Activated CD8-positive, alpha-beta memory T cell treated with anti-CD3 and anti-CD28 coated beads, Interleukin-2, amount 10 ng/mL, durations not matched to agents 7 days and 5 days (primary cell): ENCODE measurements around the gene EIPR1. TPM values are rescaled to one million over a fixed set of nuclear protein-coding genes. Genes with fewer than 3 reads are reported as not detected.

Source experiments
- ATAC-seq: fragments of 150-1000 bp; cut with Tn5 transposase; one replicate; pipeline ENCODE4 v1.10.0; 2021; ENCODE audit warnings: moderate library complexity
- CTCF ChIA-PET: fragments of 350-600 bp; sonication (Branson Sonifier 250); formaldehyde crosslinking; loops from one replicate; lab custom pipeline; 2021; ENCODE audit warnings: antibody characterized with exemption; lab: Charles Lee
- DNase-seq: peaks from one replicate; pipeline ENCODE4 v3.0.0-alpha.2; 2020
- H3K27ac Mint-ChIP-seq: one replicate; pipeline ENCODE4 v1.8.0; 2021; ENCODE audit warnings: mild to moderate bottlenecking, mixed read lengths
- H3K27me3 Mint-ChIP-seq: one replicate; pipeline ENCODE4 v1.8.0; 2021; ENCODE audit warnings: mixed read lengths
- H3K36me3 Mint-ChIP-seq: one replicate; pipeline ENCODE4 v1.8.0; 2021; ENCODE audit warnings: mild to moderate bottlenecking, mixed read lengths
- H3K4me1 Mint-ChIP-seq: one replicate; pipeline ENCODE4 v1.8.0; 2021; ENCODE audit warnings: mixed read lengths
- H3K4me3 Mint-ChIP-seq: one replicate; pipeline ENCODE4 v1.8.0; 2021; ENCODE audit warnings: mild to moderate bottlenecking, moderate library complexity, mixed read lengths
- H3K9me3 Mint-ChIP-seq: one replicate; pipeline ENCODE4 v1.8.0; 2022; ENCODE audit warnings: low read depth, mixed read lengths
- total RNA-seq, 2 experiments: library from RNA; stranded (reverse); gene quantifications; one replicate each; pipeline ENCODE4 v1.2.3, GENCODE V29; 2021

EIPR1 gene
- total RNA-seq, 2 experiments from 2014 or later, result 40.7 to 44.7 TPM

DNA sequence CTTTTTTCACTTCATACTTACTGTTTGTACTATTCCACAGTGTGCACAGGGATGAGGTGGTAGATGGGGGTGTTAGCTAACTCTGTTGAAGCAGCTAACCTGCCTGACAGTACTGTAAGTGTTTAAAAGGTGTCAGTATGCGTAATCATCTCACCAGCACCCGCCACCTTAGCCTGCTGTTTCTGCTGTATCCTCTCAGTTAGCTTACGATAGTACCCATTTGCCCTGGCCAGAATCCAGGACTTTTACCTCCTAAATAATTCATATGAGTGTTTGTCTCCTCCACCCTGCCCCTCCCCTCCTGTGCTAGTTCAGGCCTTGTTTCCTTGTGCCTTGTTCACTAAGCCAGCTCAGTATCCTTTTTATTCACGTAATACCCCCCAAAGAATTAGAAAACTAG is 36.1 kb upstream of the EIPR1 start:
- CTCF ChIA-PET, result interaction anchor here (4.6 kb wide), 1 partner anchor 11 kb away, joined by 28 read pairs; no protein-coding TSS in a partner anchor
- Mint-ChIP-seq H3K4me1 (no peaks in the 10 kb centered on the region), H3K36me3 (peaks cover 20% of the 10 kb centered on the region), H3K27me3 (no peaks in the 10 kb centered on the region), H3K27ac (no peak overlapping the region), H3K4me3 (no peak overlapping the region), H3K9me3 (no peaks in the 10 kb centered on the region)
- ATAC-seq (no peak), DNase-seq (no peak)

DNA sequence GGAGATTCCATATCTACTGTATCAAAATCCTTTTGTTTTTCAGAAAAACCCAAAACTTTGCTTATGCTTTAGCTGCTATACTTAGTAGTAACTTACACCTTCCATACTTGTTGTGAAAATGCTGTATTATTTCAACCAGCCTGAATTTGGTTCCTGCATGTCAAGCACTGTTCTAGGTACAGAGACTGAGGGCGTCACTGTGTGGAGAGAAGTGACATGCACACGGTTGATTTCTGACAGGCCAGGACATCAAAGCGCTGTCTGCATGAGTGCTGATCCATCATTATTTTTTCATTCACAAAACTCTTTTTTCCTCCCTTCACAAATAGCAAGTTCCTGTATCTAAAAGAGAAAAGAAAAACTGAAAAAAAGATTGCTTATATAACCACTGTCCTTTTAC is 33.5 kb upstream of the EIPR1 start:
- H3K27ac Mint-ChIP-seq, result no peak overlapping the region
- no peaks in the 10 kb centered on the region for H3K4me1 Mint-ChIP-seq
- no peaks in the 10 kb centered on the region for H3K27me3 Mint-ChIP-seq
- ATAC-seq, result no peak
- H3K4me3 Mint-ChIP-seq, result no peak overlapping the region
- DNase-seq, result no peak
- no peaks in the 10 kb centered on the region for H3K9me3 Mint-ChIP-seq
- peaks cover 18% of the 10 kb centered on the region for H3K36me3 Mint-ChIP-seq
- CTCF ChIA-PET, result no interaction called here

DNA sequence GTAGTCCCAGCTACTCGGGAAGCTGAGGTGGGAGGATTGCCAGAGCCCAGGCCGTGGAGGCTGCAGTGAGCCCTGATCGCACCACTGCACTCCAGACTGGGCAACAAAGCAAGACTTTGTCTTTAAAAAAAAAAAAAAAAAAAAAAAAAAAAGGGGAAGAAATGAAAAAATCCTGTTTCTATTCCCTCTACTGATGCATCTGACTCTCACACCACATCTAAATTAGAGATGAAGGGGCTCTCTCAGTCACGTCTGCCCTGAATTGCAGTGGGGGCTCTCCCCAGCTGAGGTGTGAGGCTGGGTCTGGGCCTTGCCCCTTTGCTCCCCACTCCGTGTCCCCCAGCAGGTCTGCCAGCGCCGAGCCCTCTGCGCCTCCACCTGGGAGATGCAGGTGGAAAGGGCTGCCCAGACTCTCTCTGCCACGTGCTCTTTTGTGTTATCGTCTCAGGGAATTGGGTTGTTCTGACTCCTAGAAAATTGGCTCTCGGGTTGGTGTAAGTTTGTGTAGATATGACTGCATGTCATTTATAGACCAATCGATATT is 32.1 kb upstream of the EIPR1 start:
- DNase-seq (no peak), ATAC-seq (no peak)
- H3K27me3 Mint-ChIP-seq, result no peaks in the 10 kb centered on the region
- no peak overlapping the region for H3K4me3 Mint-ChIP-seq
- H3K36me3 Mint-ChIP-seq, result peaks cover 11% of the 10 kb centered on the region
- H3K9me3 Mint-ChIP-seq, result no peaks in the 10 kb centered on the region
- CTCF ChIA-PET, result no interaction called here
- H3K27ac Mint-ChIP-seq, result no peak overlapping the region
- no peaks in the 10 kb centered on the region for H3K4me1 Mint-ChIP-seq

DNA sequence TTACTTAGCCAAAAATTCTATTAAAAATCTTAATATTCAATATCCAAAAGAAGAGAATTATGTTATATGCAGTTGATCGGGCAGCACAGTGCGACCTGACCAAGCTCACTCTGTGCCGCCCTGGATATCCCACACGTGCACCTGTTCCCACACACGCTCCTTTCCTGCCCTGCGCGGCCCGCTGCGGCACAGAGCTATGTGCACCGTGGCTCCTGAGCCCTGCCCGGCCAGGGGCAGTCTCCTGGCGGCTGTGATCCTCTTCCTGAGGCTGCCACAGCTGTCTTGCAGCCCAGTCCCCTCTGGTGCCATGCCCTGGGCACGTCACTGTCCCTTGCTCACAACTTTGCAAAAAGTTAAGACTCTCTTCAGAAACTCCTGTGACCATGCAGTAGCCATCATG is 31.2 kb upstream of the EIPR1 start:
- CTCF ChIA-PET, result no interaction called here
- H3K4me1 Mint-ChIP-seq, result no peaks in the 10 kb centered on the region
- no peak for ATAC-seq

DNA sequence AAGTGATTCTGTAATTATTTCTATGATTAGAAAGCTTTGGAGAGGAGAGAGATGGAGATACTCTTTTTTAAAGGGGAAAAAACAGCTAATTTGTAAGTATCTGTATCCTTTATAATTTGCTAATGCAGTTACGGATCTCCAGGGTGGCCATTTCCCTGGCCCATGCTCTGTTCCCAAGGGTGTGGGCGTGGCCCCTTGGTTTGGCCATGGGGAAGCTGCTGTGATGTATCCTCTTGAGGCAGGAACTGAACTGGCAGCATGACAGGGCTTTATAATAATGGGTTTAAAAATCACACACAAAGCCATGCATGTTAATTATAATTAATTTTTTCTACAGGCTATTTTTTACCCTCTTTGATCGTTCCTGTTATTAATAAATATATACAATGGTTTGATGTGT is 28.9 kb upstream of the EIPR1 start:
- H3K36me3 Mint-ChIP-seq, result peaks cover 21% of the 10 kb centered on the region
- H3K4me3 Mint-ChIP-seq, result no peak overlapping the region
- H3K27ac Mint-ChIP-seq, result no peak overlapping the region
- H3K9me3 Mint-ChIP-seq, result no peaks in the 10 kb centered on the region
- no peaks in the 10 kb centered on the region for H3K4me1 Mint-ChIP-seq
- no peak for DNase-seq
- CTCF ChIA-PET, result interaction anchor here (1.0 to 1.1 kb wide), 2 partner anchors 17 to 56 kb away, joined by 3 to 4 read pairs; no protein-coding TSS in a partner anchor
- no peaks in the 10 kb centered on the region for H3K27me3 Mint-ChIP-seq
- ATAC-seq, result no peak

More for the DNA sequence above, 31.2 kb upstream of the EIPR1 start:
- H3K27ac Mint-ChIP-seq, result no peak overlapping the region
- no peaks in the 10 kb centered on the region for H3K9me3 Mint-ChIP-seq
- no peak overlapping the region for H3K4me3 Mint-ChIP-seq
- no peaks in the 10 kb centered on the region for H3K27me3 Mint-ChIP-seq
- peaks cover 13% of the 10 kb centered on the region for H3K36me3 Mint-ChIP-seq
- no peak for DNase-seq

DNA sequence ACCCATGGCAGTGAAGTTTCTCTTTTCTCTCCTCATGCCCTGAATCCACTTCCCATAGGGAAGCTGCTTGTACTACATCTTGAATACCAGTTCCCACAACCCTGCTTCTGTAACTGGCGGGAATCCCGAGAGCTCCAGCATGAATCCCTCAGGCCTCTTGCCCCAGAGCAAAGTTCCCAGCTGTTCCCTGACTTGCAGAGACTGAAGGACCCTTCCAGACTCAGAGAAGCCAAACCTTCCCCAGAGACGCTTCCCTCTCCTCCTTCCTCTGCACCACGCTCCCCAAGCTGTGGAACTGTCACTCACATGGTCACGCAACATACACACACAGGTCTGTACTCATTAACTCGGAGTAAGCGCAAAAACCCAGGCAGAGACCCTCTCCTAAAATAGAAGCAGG is 28.3 kb upstream of the EIPR1 start:
- H3K36me3 Mint-ChIP-seq, result peaks cover 21% of the 10 kb centered on the region
- CTCF ChIA-PET, result interaction anchor here (1.1 kb wide), 1 partner anchor 18 kb away, joined by 4 read pairs; no protein-coding TSS in a partner anchor
- H3K27me3 Mint-ChIP-seq, result no peaks in the 10 kb centered on the region
- H3K4me1 Mint-ChIP-seq, result no peaks in the 10 kb centered on the region
- no peak for ATAC-seq
- DNase-seq, result no peak
- H3K4me3 Mint-ChIP-seq, result no peak overlapping the region
- no peaks in the 10 kb centered on the region for H3K9me3 Mint-ChIP-seq
- H3K27ac Mint-ChIP-seq, result no peak overlapping the region

DNA sequence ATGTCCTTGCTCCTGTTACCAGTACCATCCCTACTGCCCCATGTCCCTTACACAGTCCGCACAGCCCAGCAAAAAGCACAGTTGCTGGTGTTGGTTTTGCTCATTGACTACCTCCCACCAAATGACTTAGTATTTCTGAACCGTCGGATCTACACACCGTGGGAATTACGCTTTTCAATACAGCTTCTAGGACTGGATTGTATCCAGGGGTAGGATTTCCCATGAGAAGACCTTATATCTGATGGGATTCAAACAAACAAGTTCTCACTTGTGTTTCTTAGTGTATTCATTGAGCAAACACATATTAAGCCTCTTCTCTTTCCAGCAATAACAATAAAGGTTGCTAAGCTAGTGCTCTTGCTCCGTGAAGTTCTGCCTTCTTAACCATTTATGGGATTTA is 27.7 kb upstream of the EIPR1 start:
- no peak overlapping the region for H3K27ac Mint-ChIP-seq
- DNase-seq (no peak), ATAC-seq (no peak)
- CTCF ChIA-PET, result no interaction called here
- H3K9me3 Mint-ChIP-seq, result no peaks in the 10 kb centered on the region
- no peak overlapping the region for H3K4me3 Mint-ChIP-seq
- H3K4me1 Mint-ChIP-seq, result no peaks in the 10 kb centered on the region
- no peaks in the 10 kb centered on the region for H3K27me3 Mint-ChIP-seq
- H3K36me3 Mint-ChIP-seq, result peaks cover 21% of the 10 kb centered on the region

DNA sequence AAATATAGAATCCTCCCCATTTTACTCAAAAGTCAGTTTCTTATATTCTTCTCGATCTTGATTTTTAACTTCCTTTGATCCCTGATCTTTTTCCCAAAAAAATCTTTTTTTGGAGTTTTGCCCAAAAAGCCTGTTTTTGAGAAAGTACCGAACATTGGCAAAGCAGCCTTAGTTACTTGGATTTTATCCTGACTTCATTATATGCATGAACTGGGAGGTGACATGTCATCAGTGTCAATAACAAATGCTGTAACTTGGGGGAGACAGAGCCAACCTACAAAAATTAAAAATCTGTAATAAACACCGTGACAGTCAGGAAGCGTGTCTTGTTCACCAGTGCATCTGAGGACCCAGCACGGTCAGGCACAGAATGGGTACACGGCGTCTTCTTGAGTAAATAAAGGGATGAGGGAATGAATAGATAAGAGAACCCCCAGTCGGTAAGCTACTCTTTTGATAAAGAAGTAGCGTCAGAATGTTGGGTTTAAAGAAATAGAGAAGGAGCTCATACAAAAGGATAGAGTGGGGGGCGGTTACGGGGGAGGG is 26.8 kb upstream of the EIPR1 start:
- ATAC-seq (no peak), DNase-seq (no peak)
- no peak overlapping the region for H3K4me3 Mint-ChIP-seq
- CTCF ChIA-PET, result no interaction called here
- H3K36me3 Mint-ChIP-seq, result peaks cover 17% of the 10 kb centered on the region
- H3K4me1 Mint-ChIP-seq, result no peaks in the 10 kb centered on the region
- H3K27me3 Mint-ChIP-seq, result no peaks in the 10 kb centered on the region
- H3K27ac Mint-ChIP-seq, result no peak overlapping the region
- H3K9me3 Mint-ChIP-seq, result no peaks in the 10 kb centered on the region

DNA sequence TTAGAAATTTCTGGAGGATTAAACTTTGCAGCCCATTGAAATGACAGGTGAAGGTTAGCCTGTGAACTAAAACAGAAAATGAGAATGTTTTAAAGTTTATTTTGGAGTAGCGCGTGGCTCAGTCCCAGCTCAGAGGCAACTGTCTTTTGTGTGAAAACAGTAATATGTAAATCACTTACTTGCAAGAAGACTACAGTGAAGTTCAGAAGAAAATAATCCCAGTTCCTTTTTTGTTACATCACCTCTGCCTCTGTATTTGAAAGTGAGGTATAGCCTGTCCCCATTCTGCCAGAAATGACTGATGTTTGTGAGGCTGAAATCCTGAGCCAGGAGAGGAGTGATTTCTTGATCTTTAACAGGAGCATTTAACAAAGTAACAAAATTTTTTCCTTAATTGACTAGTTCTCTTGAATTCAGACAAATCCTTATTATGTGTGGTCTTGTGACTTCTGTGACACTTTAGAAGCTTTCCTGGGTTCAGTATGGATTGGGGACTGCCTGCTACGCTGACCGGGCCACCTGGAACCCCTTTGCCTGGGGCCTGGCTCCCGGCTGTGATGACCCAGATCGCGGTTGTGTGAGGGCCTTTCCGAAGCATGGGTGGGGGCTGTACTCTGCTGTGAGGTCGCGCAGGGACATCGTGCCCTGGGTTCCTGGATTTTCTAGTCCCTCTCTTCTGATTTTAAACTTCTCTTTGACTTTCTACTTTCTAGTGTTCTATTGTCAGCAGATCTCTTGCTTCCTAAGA is 26.1 kb upstream of the EIPR1 start:
- Mint-ChIP-seq H3K36me3 (peaks cover 19% of the 10 kb centered on the region), H3K9me3 (no peaks in the 10 kb centered on the region), H3K27ac (no peak overlapping the region), H3K4me3 (no peak overlapping the region), H3K27me3 (no peaks in the 10 kb centered on the region), H3K4me1 (no peaks in the 10 kb centered on the region)
- ATAC-seq (no peak), DNase-seq (no peak)
- CTCF ChIA-PET, result no interaction called here

DNA sequence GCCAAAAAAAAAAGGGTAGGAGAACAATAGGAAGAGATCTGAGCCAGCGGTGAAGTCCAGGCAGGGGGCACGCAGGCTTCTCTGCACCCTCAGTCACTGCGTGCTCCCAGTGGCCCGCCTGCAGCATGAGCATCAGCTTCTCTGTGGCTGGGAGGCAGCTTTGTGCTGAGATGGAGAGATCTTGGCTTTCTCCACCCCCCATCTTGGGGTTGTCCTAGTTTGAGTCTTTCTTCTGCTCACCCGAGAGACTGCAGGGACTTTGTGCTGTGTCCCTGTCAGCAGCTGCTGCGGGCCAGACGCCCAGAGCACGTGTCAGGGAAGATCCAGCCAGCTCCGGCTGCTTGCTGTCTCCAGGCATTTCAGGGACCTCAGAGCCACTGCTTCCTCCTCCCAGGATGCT is 22.2 kb upstream of the EIPR1 start:
- H3K9me3 Mint-ChIP-seq, result peaks cover 8% of the 10 kb centered on the region
- H3K27me3 Mint-ChIP-seq, result no peaks in the 10 kb centered on the region
- H3K4me1 Mint-ChIP-seq, result no peaks in the 10 kb centered on the region
- no peak overlapping the region for H3K27ac Mint-ChIP-seq
- ATAC-seq (no peak), DNase-seq (no peak)
- CTCF ChIA-PET, result no interaction called here
- H3K36me3 Mint-ChIP-seq, result peaks cover 52% of the 10 kb centered on the region
- H3K4me3 Mint-ChIP-seq, result no peak overlapping the region

DNA sequence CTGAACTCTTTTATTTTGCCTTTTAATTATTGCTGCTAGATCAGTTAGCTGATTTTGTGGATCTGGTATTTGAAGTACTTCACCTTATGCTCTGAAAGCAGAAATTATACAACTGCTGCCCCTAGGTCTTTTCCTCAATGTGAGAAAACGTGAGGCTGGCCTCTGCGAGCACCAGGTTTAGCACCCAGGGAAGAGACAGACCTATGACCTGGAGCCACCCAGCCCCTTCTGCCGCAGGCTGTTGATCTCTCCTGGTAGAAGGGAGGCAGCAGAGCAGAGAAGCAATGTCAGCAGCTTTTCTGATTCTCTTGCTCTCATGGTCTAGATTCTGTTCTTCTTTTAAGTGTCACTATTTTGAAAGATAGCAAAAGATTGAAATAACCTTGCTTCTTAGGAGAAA is 21.8 kb upstream of the EIPR1 start:
- H3K4me3 Mint-ChIP-seq, result no peak overlapping the region
- no peak for ATAC-seq
- H3K4me1 Mint-ChIP-seq, result no peaks in the 10 kb centered on the region
- no peak overlapping the region for H3K27ac Mint-ChIP-seq
- H3K36me3 Mint-ChIP-seq, result peaks cover 56% of the 10 kb centered on the region
- CTCF ChIA-PET, result no interaction called here
- H3K27me3 Mint-ChIP-seq, result no peaks in the 10 kb centered on the region
- peaks cover 8% of the 10 kb centered on the region for H3K9me3 Mint-ChIP-seq
- no peak for DNase-seq

DNA sequence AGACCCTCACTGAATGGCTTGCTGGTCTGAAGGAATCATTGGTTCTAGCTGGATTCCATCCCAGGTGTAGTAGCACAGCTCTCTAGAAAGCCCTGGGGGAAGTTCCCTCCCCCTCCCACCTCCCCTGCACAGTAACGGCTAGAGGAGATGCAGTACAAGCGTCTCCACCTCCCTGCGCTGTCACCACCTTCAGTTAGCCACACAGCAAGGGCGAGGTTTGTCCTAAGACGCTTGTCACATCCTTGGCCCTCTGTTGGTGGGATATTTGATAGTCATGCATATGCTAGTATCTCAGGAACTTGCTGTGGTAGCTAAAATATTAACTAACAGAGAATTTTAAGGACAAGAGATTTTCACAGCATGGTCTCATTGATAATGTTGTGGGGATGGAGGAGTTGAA is 21.2 kb upstream of the EIPR1 start:
- no peak for ATAC-seq
- peaks cover 8% of the 10 kb centered on the region for H3K9me3 Mint-ChIP-seq
- no peaks in the 10 kb centered on the region for H3K27me3 Mint-ChIP-seq
- no peak overlapping the region for H3K4me3 Mint-ChIP-seq
- CTCF ChIA-PET, result interaction anchor here (1.6 kb wide), 1 partner anchor 24 kb away, joined by 3 read pairs; no protein-coding TSS in a partner anchor
- H3K36me3 Mint-ChIP-seq, result peaks cover 56% of the 10 kb centered on the region
- no peaks in the 10 kb centered on the region for H3K4me1 Mint-ChIP-seq
- no peak overlapping the region for H3K27ac Mint-ChIP-seq
- no peak for DNase-seq

DNA sequence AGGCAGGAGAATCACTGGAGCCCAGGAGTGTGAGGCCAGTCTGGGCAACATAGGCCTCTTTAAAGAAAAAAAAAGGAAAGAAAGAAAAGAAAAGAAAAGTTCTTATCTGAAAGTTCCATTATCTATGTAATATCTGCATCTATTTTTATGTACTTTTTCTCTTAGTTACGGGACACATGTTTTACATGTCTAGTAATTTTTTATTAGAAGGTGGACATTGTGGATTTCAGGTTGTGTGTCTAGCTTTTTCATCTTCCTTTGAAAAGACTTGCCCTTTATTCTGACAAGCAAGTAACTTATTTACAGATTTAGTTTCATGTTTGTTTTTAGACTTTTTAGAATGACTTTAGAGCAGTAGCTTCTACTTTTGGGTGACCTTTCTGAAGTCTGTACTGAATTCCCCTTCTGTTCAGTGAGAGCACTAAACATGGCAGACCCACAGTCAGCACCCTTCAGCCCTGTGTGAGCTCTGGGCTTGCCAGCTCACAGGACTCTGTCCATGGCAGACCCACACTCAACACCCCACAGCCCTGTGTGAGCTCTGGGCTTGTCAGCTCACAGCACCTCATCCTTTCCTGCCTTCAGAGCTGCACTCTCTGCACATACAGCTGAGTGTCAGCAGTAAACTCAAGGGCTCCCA is 19.4 kb upstream of the EIPR1 start:
- Mint-ChIP-seq H3K36me3 (peaks cover 63% of the 10 kb centered on the region), H3K9me3 (peaks cover 8% of the 10 kb centered on the region), H3K27ac (no peak overlapping the region)

More for the DNA sequence above, 19.4 kb upstream of the EIPR1 start:
- no peaks in the 10 kb centered on the region for H3K27me3 Mint-ChIP-seq
- H3K4me3 Mint-ChIP-seq, result no peak overlapping the region
- DNase-seq, result no peak
- no peaks in the 10 kb centered on the region for H3K4me1 Mint-ChIP-seq
- no peak for ATAC-seq
- CTCF ChIA-PET, result interaction anchor here (1.4 kb wide), 2 partner anchors 17 to 26 kb away, joined by 5 to 6 read pairs; partner anchors contain the start of gene TRAPPC12
